GM19468 (cell line): ENCODE measurements around the gene ATP5F1D.

Source experiments
- ATAC-seq: cut with Tn5 transposase; IDR thresholded peaks from one replicate; pipeline ENCODE4 v1.9.1; 2021; ENCODE audit warnings: mild to moderate bottlenecking, moderate library complexity, moderate number of reproducible peaks; ENCODE audit not compliant: unreplicated experiment; ENCODE audit errors: extremely low read depth

ATP5F1D gene

DNA sequence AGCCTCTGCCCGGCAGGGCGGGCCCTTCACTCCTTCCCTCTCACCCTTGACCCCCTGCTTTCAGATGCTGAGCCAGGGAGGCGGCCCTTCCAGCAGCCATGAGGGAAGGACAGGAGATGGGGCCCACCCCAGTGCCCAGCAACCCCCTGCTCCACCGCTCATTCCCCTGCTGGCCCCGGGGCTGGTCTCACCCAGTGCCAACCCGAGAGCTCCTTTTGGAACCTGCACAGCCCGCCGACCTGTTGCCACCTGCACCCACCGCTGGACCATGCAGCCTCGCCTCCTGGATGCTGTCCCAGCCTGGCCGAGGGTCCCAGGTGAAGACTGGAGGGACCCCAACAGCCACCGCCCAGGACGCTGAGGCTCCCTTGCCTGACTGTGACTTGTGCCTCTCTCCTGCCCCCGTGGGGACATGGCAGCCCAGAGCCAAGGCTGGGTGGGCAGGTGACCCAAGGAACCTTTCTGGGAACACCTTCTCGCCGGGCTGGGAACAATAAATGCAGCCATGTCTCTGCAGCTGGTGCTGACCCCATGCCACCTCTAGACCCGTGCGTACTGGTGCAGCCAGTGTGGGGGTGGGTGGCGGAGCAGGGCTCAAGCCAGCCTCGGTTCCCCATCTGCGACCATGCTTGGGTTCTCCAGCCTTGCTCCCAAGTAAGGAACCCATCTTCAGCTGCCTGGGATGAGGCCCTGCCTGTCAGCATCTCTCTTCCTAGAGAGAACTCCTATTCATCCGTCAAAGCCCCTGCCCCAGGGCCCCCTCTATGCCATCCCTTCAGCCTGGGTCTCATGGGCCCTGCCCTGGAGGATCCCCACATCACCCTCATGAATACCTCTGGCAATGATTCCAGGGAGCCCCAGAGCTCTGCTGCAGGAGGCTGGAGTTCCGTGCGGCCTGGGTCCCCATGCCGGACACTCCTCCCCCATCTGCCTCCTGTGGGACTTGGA, 37.4 kb downstream of the ATP5F1D start:
- ATAC-seq, result no peak

DNA sequence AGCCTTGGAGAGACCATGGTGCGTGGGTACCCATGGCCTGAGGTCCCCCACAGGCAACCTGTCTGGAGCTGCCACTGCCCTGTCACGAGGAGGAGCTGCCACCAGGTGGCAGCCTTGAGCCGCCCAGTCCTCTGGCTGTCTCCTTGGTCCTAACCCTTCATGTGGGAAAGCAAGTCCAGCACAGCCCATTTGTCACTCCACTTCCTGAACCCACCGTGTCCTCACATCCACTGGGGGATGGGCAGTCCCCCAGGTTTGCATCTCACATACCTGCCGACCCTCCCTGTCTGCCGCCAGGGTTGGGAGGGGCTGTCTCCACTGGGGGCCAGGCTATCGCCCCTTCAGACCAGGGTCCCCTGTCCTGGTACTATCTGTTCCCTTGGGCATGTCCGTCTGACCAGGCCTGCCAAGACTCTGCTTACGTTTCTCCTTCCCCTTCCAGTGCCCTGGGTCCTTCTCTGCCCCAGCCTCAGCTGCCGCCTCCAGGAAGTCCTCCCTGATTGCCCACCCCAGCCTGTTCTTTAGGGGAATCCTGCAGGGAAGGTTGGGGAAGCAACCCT, 38.3 kb downstream of the ATP5F1D start:
- no peak for ATAC-seq

DNA sequence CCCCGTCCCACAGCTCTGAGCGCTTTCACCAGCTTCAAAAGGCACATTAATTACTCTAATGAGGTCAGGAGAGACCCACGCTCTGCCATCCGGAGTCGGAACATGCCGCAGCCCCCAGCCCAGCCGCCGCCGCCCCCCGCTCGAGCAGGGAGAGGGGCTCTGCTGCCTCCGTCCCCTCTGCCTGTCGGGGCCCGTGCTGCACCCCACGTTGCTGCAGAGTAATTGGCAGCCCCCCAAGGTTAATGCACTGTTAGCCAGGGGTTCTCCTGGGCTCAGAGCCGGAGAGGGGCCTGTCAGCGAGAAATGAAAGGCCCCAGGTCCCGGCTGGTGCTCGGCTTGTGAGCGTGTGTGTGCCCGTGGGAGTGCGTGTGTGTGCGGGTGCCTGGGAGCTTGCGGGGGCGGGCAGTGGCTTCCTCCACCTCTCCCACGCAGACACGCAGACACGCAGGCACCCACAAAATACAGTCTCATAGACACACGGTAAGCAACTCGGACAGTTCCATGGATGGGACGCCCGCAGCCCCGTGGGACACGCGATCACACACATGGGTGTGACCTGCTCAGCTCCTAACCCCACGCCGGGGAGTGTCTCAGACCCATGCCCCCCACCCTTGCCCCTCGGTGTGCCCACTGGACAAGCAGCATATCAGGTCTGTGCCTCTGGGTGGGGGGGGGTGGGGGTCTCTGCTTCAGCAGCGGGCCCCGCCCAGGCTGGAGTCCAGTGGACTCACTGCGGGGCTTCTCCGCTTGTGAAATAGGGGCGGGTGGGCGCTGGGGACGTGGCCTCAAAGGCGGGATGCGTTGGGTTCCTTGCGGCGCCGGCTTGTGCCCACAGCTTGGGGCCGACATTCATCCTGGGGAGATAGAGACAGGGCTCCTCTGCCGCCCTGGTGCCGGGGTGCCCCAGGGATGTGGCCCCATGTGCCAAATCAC, 39.4 kb downstream of the ATP5F1D start:
- ATAC-seq, result no peak

DNA sequence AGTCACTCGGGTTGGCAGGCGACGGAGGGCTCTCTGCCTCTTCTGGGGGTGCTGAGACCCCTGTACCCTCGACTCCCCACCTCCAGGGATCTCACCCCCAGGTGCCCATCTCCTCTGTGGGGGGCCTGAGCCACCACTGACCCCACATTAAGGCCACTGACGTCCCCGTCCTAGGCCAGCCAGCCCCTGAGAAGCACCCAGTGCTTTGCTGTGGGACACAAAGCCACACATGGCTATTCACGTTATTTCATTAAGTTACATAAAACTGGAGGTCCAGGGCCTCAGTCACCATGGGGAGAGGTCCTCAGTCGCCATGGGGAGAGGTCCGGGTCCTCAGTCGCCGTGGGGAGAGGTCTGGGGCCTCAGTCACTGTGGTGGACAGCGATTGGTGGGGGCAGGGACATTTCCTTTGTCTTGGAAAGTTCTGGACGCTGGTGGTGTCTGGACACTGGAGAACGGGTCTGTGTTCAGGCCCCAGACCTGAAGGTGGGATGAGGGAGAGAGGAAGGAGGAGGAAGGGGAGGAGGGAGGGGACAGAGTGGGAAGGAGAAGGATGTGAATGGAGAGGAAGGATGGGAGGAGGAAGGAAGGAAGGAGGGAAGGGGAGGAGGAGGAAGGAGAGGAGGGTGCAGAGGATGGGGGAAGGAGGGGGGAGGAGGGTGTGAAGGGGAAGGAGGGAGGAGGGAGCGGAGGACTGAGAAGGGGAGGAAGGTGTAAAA, 40.2 kb downstream of the ATP5F1D start:
- ATAC-seq, result no peak

DNA sequence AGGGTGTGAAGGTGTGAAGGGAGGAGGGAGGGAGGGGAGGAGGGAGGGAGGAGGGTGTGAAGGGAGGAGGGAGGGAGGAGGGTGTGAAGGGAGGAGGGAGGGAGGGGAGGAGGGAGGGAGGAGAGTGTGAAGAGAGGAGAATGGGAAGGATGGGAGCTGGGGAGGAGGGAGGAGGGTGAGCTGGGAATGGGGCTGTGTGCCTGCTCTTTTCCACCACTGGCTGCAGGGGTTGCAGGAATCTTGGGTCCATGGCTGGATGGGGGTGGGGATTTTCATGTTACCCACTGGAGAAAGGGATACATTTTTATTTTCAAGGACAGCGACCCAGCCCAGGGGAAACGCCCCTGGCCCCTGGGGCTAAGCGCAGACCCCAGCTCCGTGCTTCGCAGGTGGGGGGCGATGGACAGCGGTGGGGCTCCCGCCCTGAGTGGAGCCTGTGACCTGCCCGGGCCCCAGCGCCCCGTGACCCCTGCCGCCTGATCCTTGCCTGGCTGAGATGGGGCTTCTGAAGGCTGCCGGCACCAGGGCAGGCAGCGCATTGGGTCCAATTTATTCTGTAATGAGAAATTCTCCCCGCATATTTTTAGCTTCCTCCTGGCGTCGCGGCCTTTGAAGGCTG, 41.1 kb downstream of the ATP5F1D start:
- ATAC-seq, result no peak

DNA sequence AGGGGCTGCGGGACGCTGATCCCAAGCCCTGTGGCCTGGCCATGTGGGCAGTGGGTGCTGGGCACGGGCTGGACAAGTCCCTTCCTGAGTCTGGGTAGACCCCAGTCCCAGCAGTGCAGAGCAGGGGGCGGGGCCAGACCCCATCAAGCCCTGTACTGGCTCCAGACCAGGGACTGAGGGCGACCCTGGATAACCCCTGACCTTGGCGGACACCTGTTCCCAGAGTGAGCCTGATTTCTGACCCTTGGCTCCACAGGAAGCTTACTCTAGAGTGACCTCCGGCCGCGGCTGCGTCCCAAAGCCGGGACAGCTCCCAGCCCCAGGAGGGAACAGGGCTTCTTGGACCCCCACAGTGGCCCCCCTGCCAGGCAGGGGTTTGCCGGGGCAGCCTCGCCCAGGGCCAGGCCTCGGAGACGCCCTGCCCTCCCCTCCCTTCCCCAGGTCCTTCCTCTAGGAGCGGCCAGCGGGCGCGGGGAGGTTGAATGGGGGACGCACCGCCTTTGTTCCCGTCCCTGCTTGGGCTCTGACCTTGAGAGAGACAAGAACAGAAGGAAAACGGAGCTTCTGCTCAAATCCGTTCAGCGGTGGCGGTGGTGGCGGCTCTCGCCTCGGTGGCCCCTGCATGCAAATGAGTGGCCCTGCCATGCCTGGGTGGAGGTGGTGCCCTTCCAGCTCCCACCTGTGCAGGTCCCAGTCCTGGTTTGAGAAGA, 41.8 kb downstream of the ATP5F1D start:
- ATAC-seq, result no peak

DNA sequence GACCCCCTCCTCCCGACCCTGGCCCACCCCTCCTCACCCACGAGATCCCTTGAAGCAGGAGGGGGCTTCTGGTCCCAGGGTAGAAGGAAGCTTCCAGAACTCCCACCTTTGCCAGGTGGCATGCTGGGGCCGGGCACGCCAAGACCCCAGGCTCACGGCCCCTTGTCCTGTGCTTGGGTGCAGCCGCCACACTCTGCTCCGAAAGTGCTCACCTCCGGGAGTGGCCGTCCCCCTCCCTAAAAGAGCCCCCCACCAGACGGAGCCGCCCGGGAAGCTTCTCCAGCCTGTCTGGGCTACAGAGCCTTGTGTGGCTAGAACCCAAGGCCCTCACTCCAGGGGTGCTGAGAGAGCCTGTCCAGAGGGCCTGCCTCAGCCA, 42.4 kb downstream of the ATP5F1D start:
- no peak for ATAC-seq

DNA sequence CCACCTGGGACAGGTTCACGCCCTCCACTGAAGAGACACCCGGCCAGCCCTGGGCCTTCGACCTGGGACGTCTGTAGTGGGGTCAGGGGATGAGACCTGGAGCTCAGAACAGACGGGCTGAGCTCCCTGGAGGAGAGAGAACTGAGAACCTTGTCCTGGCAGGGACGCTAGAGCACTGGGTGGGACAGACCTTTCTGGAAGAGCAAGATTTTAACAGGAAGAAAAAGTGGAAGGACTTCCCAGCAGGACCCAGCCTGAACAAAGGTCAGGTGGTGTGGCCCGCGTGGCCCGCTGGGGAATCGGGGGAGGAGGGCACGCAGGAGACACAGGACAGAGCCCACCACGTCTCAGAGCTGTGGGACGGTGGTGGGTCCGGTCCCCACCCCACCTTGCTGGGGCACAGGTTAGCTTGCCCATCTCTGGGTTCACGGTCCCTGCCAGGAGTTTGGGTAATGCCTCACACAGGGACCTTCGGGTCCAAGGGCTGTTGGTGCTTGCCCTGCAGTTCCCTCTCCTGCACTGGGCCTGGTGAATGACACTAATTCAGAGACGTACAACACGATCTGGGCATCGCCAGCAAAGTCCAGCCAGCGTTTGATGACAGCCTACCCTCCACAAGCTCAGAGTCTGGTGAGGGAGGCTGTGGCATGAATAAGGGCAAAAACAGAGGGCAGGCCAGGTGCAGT, 42.9 kb downstream of the ATP5F1D start:
- ATAC-seq, result no peak

DNA sequence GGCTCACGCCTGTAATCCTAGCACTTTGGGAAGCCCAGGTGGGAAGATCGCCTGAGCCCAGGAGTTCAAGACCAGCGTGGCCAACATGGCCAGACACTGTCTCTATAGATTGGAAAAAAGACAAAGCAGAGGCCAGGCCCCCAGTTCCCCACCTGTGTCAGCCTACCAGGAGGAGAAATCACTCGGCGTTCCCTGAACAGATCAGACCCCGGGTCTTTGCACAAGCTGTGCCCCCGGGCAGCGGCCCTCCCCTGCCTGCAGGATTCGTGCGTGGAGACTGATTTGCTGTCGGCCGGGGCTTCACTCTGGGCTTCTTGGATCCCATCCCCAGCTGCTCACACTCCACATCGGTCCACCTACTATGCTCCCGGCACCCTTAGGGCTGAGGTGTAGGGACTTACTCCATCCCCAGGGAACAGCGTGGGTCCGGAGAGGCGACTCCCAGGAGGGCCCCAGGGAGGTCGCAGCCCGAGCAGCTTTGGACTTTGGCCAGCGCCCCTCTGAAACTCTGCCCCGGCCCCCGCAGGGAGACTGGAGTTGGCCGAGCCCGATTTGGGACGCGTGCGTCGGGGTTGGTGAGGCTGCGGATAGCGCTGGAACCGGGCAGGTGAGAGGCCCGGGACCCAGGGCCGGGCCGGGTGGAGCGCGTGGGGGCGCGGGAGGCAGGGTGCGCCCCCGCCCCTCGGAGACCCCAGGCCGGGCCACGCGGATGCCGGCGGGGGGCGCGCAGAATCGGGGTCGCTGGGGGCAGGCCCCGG, 43.6 kb downstream of the ATP5F1D start:
- no peak for ATAC-seq

DNA sequence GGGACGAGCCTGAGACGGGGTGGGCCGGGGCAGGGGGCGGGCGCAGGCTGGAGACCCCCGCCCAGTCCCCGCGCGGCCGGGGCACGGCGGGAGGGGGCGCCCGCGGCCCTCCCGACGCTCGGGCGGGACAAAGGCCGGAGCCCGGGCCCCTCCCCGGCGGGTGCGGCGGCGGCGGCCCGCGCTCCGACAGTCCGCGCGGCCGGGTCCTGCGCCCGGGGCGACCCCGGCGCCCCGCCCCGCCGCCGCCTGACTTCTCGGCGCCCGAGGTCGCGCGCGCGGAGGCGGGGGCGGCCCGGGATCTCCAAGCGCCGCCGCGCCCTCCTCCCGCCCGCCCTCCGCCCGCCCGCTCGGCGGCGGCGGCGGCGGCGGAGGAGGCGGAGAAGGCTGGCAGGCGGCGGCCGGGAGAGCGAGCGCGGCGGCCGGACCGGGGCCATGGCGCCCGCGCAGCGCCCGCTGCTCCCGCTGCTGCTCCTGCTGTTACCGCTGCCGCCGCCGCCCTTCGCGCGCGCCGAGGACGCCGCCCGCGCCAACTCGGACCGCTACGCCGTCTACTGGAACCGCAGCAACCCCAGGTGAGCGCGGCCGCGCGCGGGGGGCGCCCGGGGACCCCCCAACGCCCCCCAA, 44.3 kb downstream of the ATP5F1D start, which contains the start of gene EFNA2:
Gene EFNA2 (plus strand): TSS at position 137 of the 624 bp plus-strand sequence. CDS start 296 bp downstream, at position 433.
- no peak for ATAC-seq

DNA sequence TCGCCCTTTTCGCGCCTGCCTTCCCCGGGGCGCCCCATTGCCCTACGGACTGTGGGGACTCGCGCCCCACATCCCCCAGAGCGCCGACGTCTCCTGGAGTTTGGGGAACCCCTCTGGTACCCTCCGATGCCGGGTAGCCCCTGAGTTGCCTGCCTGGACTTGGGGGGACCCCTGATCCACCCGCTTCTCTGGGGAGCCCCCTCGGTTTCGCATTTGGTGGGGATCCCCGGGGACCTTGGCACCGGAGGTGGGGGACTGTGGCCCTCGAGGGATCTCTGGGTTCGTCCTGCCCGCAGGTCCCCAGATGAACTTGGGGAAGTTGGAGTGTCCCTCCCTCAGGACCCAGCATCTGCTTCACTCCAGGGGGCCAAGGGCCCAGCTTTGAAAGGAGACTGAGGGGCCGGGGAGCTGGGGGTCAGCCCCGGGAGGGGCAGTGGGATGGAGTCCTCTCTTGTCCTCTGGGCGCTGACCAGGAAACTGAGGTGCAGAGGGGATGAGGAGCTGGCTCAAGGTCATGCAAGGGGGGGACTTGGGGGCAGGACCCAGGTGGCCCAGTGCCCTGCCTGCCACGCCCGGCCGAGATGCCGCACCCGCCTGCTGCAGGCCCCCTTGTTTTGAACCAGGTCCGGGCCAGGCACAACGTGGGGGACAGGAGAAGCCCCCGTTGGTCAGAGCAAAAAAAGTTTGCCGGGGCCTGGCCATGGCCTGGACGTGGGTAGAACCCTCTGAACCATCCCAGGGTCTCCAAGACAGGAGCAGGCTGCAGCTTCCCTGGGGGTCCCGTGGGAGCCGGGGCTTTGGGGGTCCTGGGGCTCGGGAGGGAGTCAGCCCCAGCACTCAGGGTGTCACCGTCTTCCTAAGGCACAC, 45.2 kb downstream of the ATP5F1D start:
- no peak for ATAC-seq

DNA sequence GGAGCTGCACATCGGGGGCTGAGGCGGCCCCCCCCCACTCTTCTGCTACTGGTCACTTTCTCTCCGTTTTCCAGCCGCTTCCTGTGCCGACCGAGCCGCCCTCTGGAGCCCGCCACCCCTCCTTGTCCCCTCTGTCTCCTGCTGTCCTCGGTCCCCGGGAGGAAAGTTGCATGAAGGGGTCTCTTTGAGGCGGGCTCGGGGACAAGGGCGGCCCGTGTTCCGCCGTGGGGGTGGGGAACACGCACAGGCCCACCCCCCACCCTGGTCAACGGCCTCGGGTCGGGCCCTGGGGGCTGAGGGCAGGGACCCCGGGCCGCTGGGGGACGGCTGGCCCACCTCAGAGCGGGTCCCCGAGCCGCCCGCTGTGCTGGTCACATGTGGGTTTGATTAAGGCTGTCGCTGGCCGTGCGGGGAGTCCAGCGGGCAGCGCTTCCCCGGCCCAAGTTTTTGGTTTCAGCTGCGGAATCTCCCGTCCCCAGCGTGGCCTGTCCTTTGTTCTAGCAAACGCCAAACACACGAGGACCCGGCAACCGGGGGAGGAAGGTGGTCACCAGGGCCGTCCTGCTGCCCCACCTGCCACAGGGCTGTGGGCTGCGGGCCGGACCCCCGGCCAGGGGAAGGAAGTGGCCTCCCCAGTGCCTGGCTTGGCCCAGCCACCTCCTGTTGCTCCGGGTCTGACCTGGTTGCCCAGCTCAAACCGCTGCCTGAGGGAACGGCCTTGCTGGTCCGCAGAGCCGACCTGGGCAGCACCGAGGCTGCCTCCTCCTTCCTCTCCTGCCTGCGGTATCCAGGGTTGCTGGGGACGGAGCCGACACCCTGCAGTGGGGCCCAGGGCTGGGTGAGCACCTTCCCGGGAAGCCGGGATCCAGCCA, 46.0 kb downstream of the ATP5F1D start:
- no peak for ATAC-seq

DNA sequence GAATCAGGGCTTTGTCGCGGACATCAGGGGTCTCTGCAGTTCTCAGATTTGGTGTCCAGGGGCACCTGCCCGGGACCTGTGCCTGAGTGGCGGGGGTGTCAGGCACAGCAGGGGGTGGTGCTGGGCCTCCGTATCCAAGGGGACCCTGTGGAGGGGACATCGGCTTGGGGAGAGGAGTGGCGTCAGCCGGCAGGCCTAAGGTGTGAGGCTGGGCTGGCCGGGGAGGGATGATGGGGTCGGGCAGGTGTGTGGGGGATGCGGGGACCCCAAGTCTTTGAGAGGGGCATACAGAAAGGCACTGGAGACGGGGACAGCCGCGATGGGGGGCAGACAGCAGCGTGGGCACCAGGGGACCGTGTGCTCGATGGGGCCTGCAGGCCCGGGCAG, 46.7 kb downstream of the ATP5F1D start:
- no peak for ATAC-seq

DNA sequence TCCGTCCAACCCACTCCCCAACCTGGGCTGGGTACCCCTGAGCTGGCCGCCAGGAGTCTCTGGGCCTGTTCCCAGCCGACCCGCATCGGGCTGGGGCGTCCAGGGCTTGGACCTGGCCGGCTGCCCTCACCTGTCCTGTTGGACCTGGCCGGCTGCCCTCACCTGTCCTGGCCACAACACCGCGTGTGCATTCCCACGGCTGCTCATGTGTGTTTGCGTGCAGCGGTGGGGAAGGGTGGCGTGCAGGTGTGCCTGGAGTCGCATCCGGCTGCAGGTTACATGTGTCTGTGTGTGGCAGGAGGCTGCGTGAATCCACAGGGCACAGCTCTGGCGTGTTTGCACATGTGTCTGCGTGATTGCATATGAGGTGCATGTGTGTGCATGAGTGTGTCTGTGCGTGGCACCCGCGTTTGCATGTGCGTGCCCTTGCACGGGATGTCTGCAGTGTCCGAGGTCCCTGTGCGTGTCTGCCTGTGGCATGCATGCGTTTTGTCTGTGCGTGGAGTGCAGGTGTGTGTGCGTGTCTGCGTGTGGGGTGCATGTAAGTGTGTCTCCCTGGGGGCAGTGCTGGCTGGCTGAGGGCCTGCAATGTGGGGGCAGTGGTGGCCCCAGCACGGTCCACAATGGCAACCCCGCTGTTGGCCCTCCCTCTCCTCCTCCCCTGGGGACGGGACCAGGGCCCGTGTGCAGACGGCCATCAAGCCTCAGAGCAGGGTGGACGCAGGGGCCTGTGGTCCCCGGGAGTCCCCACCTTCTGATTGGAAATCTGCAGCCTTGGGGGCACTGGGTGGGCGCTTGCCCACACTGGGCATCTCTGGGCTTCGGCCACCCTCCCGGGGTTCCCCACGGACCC, 47.5 kb downstream of the ATP5F1D start:
- ATAC-seq, result no peak

DNA sequence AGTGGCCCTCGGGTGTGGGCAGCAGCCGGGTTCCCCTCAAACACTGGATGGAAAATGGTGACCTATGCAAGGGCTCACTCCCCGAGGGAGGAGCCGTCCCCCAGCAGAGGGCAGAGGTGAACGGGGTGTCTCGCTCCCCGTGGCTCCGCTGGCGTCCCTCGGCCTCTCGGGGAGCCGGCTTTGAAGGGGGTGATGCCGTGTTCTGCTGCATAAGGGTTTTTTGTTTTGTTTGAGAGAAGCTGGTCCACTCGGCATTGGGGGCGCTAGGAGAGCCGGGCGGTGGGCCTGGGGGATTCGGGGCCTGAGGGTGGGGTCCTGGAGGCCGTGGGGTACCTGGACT, 48.1 kb downstream of the ATP5F1D start:
- no peak for ATAC-seq
